BJ (cell line): Measurements from ENCODE around the gene MAFF. TPM values are rescaled to one million over a fixed set of nuclear protein-coding genes. Genes with fewer than 3 reads are reported as not detected.
A peak's percentile ranks its signal among the peaks of the same experiment; 100 is the strongest.

ENCODE experiments used
- CTCF ChIA-PET: fragments of 350-600 bp; formaldehyde crosslinking; extraction: SDS; loops from one replicate; lab custom pipeline; 2021; ENCODE audit warnings: antibody characterized with exemption, inconsistent platforms; lab: Yijun Ruan, JAX
- POLR2A ChIA-PET: fragments of 300-600 bp; sonication (Branson Sonifier 250); formaldehyde crosslinking; extraction: SDS; loops from one replicate; lab custom pipeline; 2021; ENCODE audit warnings: antibody characterized with exemption; lab: Charles Lee
- DNase-seq: peaks from one replicate; pipeline ENCODE4 v3.0.0-alpha.2; 2011; ENCODE audit warnings: low read depth
- H3K27me3 ChIP-seq: 2 replicates; pipeline ENCODE4 v1.6.0; 2011; ENCODE audit warnings: low read length; ENCODE audit not compliant: control insufficient read depth, insufficient read depth
- H3K36me3 ChIP-seq: 2 replicates; pipeline ENCODE4 v1.5.1; 2011; ENCODE audit warnings: low read length; ENCODE audit not compliant: control insufficient read depth, insufficient read depth
- H3K4me3 ChIP-seq: 2 replicates; pipeline ENCODE4 v1.5.1; 2011; ENCODE audit warnings: low read depth, mild to moderate bottlenecking, control low read depth, low read length
- CTCF ChIP-seq: IDR thresholded peaks from 2 replicates; pipeline ENCODE4 v1.5.1; 2011; ENCODE audit warnings: low read depth, mild to moderate bottlenecking, control low read depth, inconsistent platforms, low read length, moderate library complexity; ENCODE audit not compliant: insufficient read depth
- polyA plus RNA-seq: library from polyadenylated mRNA; depleted of rRNA; stranded (reverse); fragments of >200 nt; gene quantifications from 2 replicates; pipeline ENCODE4 v1.2.3, GENCODE V29; 2011

Gene MAFF
- polyA plus RNA-seq, 1 experiment = 14.8 TPM

- H3K36me3 ChIP-seq = no peaks in the 10 kb centered on the region
- no peak for DNase-seq
- POLR2A ChIA-PET = interaction anchor here (0.6 to 1.0 kb wide), 4 partner anchors 15 to 81 kb away, joined by 4 to 7 read pairs (median 5); partner anchors contain the start of gene PLA2G6
- CTCF ChIA-PET = interaction anchor here (0.7 to 1.9 kb wide), 3 partner anchors 88 to 151 kb away, joined by 3 to 13 read pairs (median 3); no protein-coding TSS in a partner anchor
- H3K27me3 ChIP-seq = no peaks in the 10 kb centered on the region
- TF ChIP-seq CTCF = no peak
- H3K4me3 ChIP-seq = peak overlapping the region; percentile 97
Measured at GRCh38 chr22:38202437-38203089, 769 bp downstream of the MAFF start.

- POLR2A ChIA-PET = no interaction called here
- no peak for DNase-seq
- H3K36me3 ChIP-seq = no peaks in the 10 kb centered on the region; the same call in 1 of the 2 replicates
Measured at GRCh38 chr22:38203090-38203810, 1.5 kb downstream of the MAFF start.

GRCh38 chr22:38203855-38204514, 2.2 kb downstream of the MAFF start:
- H3K27me3 ChIP-seq = no peaks in the 10 kb centered on the region
- DNase-seq = no peak
- ChIA-PET POLR2A (no interaction called here), CTCF (interaction anchor here (0.6 to 2.7 kb wide), 3 partner anchors 89 to 1922 kb away, joined by 3 to 10 read pairs (median 4); no protein-coding TSS in a partner anchor)
- H3K36me3 ChIP-seq = peaks cover 1% of the 10 kb centered on the region
- TF ChIP-seq CTCF = no peak
- H3K4me3 ChIP-seq = peak overlapping the region; percentile 97

More at GRCh38 chr22:38203090-38203810, 1.5 kb downstream of the MAFF start:
- Histone ChIP-seq H3K27me3 (no peaks in the 10 kb centered on the region), H3K4me3 (peak overlapping the region; percentile 97)
- no peak for TF ChIP-seq CTCF
- CTCF ChIA-PET = interaction anchor here (2.3 to 2.7 kb wide), 2 partner anchors 89 to 115 kb away, joined by 4 to 10 read pairs; no protein-coding TSS in a partner anchor

GRCh38 chr22:38204784-38205183, 3.0 kb downstream of the MAFF start:
- no peak for DNase-seq
- POLR2A ChIA-PET = no interaction called here
- Histone ChIP-seq H3K36me3 (peaks cover 1% of the 10 kb centered on the region), H3K27me3 (no peaks in the 10 kb centered on the region), H3K4me3 (0 out of 2 replicates have a peak overlapping the region, but pooled peaks have one; percentile 1)
- no peak for TF ChIP-seq CTCF
- CTCF ChIA-PET = interaction anchor here (0.7 to 2.7 kb wide), 5 partner anchors 24 to 135 kb away, joined by 3 to 10 read pairs (median 4); no protein-coding TSS in a partner anchor
